Osteoblast (primary cell): ENCODE results near the gene SS18L1. TPM values are rescaled to one million over a fixed set of nuclear protein-coding genes. Genes with fewer than 3 reads are reported as not detected.

Experiments
- DNase-seq: peaks from one replicate; pipeline ENCODE4 v3.0.0; 2011; ENCODE audit warnings: low spot score, mixed read lengths; ENCODE audit not compliant: insufficient read length; ENCODE audit errors: missing footprints
- H2AFZ ChIP-seq: 2 replicates; pipeline ENCODE4 v1.6.0; 2011; ENCODE audit warnings: mild to moderate bottlenecking, low read length
- H3K27ac ChIP-seq: 2 replicates; pipeline ENCODE4 v1.5.1; 2011; ENCODE audit warnings: mild to moderate bottlenecking, low read depth, low read length, moderate library complexity
- H3K27me3 ChIP-seq: 2 replicates; pipeline ENCODE4 v1.6.0; 2012; ENCODE audit warnings: mild to moderate bottlenecking, control low read depth, inconsistent platforms, low read length, moderate library complexity; ENCODE audit not compliant: insufficient read depth
- H3K36me3 ChIP-seq: 2 replicates; pipeline ENCODE4 v1.5.1; 2011; ENCODE audit warnings: mild to moderate bottlenecking, low read length, control low read depth, moderate library complexity; ENCODE audit not compliant: insufficient read depth
- H3K4me1 ChIP-seq: 2 replicates; pipeline ENCODE4 v1.5.1; 2011; ENCODE audit warnings: mild to moderate bottlenecking, low read length, control low read depth, moderate library complexity; ENCODE audit not compliant: insufficient read depth
- H3K4me2 ChIP-seq: 2 replicates; pipeline ENCODE4 v1.6.0; 2011; ENCODE audit warnings: mild to moderate bottlenecking, low read length; ENCODE audit not compliant: insufficient read depth
- H3K4me3 ChIP-seq: fragments of 200-600 bp; sonication (generic); 3 replicates; pipeline ENCODE4 v1.5.1; 2012; ENCODE audit warnings: mild to moderate bottlenecking, low read length, inconsistent platforms; ENCODE audit not compliant: insufficient read depth
- H3K79me2 ChIP-seq: 2 replicates; pipeline ENCODE4 v1.6.0; 2012; ENCODE audit warnings: mild to moderate bottlenecking, low read length, control low read depth, inconsistent platforms; ENCODE audit not compliant: insufficient read depth
- H3K9me3 ChIP-seq: 2 replicates; pipeline ENCODE4 v1.5.1; 2011; ENCODE audit warnings: low read depth, low read length, control low read depth
- H4K20me1 ChIP-seq: 2 replicates; pipeline ENCODE4 v1.6.0; 2012; ENCODE audit warnings: mild to moderate bottlenecking, low read length, control low read depth; ENCODE audit not compliant: insufficient read depth
- CTCF ChIP-seq: IDR thresholded peaks from 2 replicates; pipeline ENCODE4 v1.5.1; 2011; ENCODE audit warnings: mild to moderate bottlenecking, low read depth, low read length, moderate library complexity; ENCODE audit errors: extremely low read depth
- total RNA-seq: library from RNA; depleted of rRNA; stranded (reverse); fragments of >200 nt; gene quantifications from 2 replicates; pipeline ENCODE4 v1.2.3, GENCODE V29; 2012

Gene SS18L1
- total RNA-seq, 1 donor, result 12.7 TPM

GRCh38 chr20:62211216-62211615 lies 67.6 kb downstream of the SS18L1 start:
- Histone ChIP-seq H3K4me2 (no peak overlapping the region), H3K4me3 (no peak overlapping the region), H3K36me3 (no peaks in the 10 kb centered on the region), H3K27ac (no peak overlapping the region), H4K20me1 (peaks cover 17% of the 10 kb centered on the region), H2AFZ (no peak overlapping the region), H3K79me2 (no peaks in the 10 kb centered on the region), H3K4me1 (peaks cover 6% of the 10 kb centered on the region), H3K27me3 (peaks cover 24% of the 10 kb centered on the region), H3K9me3 (no peaks in the 10 kb centered on the region)
- DNase-seq, result peak; percentile 80
- TF ChIP-seq CTCF, result no peak

GRCh38 chr20:62211769-62212288 lies 68.3 kb downstream of the SS18L1 start:
- Histone ChIP-seq H3K79me2 (no peaks in the 10 kb centered on the region), H3K27me3 (peaks cover 24% of the 10 kb centered on the region)
- DNase-seq, result peak; percentile 92

GRCh38 chr20:62212299-62212698 lies 68.7 kb downstream of the SS18L1 start:
- Histone ChIP-seq H3K4me1 (peaks cover 3% of the 10 kb centered on the region), H2AFZ (no peak overlapping the region), H3K27me3 (peaks cover 24% of the 10 kb centered on the region), H3K36me3 (no peaks in the 10 kb centered on the region), H3K4me3 (no peak overlapping the region), H3K27ac (no peak overlapping the region), H4K20me1 (peaks cover 17% of the 10 kb centered on the region), H3K9me3 (no peaks in the 10 kb centered on the region), H3K4me2 (no peak overlapping the region), H3K79me2 (no peaks in the 10 kb centered on the region)
- peak; percentile 89 for DNase-seq
- no peak for TF ChIP-seq CTCF

More at GRCh38 chr20:62211769-62212288, 68.3 kb downstream of the SS18L1 start:
- peaks cover 6% of the 10 kb centered on the region for H3K4me1 ChIP-seq
- no peak overlapping the region for H3K4me3 ChIP-seq
- TF ChIP-seq CTCF, result no peak
- H3K9me3 ChIP-seq, result no peaks in the 10 kb centered on the region
- H4K20me1 ChIP-seq, result peaks cover 17% of the 10 kb centered on the region
- H3K4me2 ChIP-seq, result no peak overlapping the region
- H3K36me3 ChIP-seq, result no peaks in the 10 kb centered on the region
- H2AFZ ChIP-seq, result no peak overlapping the region
- no peak overlapping the region for H3K27ac ChIP-seq

GRCh38 chr20:62214067-62214466 lies 70.5 kb downstream of the SS18L1 start:
- Histone ChIP-seq H3K27ac (no peak overlapping the region), H3K4me1 (no peaks in the 10 kb centered on the region), H3K79me2 (no peaks in the 10 kb centered on the region), H3K9me3 (no peaks in the 10 kb centered on the region), H2AFZ (no peak overlapping the region), H3K4me3 (no peak overlapping the region), H4K20me1 (peaks cover 2% of the 10 kb centered on the region), H3K4me2 (no peak overlapping the region), H3K36me3 (no peaks in the 10 kb centered on the region), H3K27me3 (peaks cover 38% of the 10 kb centered on the region)
- TF ChIP-seq CTCF, result no peak
- no peak for DNase-seq
